Panc1 (cell line): ENCODE data around the gene SDK1. TPM values are rescaled to one million over a fixed set of nuclear protein-coding genes. Genes with fewer than 3 reads are reported as not detected.

Experiments
- ATAC-seq: fragments of 200-7000 bp; cut with Tn5 transposase; 2 replicates; pipeline ENCODE4 v1.9.1; 2020; ENCODE audit warnings: mild to moderate bottlenecking, moderate library complexity
- BruUV-seq: library from RNA; stranded (reverse); fragments of 400-500 nt; replicated peaks from 2 replicates; lab custom pipeline; 2021; lab: Mats Ljungman, UMichigan
- CTCF ChIA-PET: fragments of 300-600 bp; sonication (Branson Sonifier 250); formaldehyde crosslinking; loops from one replicate; lab custom pipeline; 2022; ENCODE audit warnings: antibody characterized with exemption; lab: Charles Lee
- POLR2A ChIA-PET: fragments of 300-600 bp; sonication (Branson Sonifier 250); formaldehyde crosslinking; loops from one replicate; lab custom pipeline; 2022; ENCODE audit warnings: antibody characterized with exemption; lab: Charles Lee
- DNase-seq: peaks from one replicate; pipeline ENCODE4 v3.0.0-alpha.2; 2010; ENCODE audit warnings: low read depth, low spot score
- H3K27ac ChIP-seq: 2 replicates; pipeline ENCODE4 v1.5.1; 2011; ENCODE audit warnings: mild to moderate bottlenecking, low read length, inconsistent platforms
- H3K27me3 ChIP-seq: fragments of 200-500 bp; sonication (Bioruptor generic); 2 replicates; pipeline ENCODE4 v1.6.0; 2014; ENCODE audit warnings: low read length, inconsistent platforms; ENCODE audit not compliant: control insufficient read depth, insufficient read depth
- H3K36me3 ChIP-seq: fragments of 200-500 bp; sonication (Bioruptor generic); 2 replicates; pipeline ENCODE4 v1.5.1; 2014; ENCODE audit warnings: inconsistent platforms, mild to moderate bottlenecking, low read length, moderate library complexity; ENCODE audit not compliant: control insufficient read depth, insufficient read depth
- H3K4me1 ChIP-seq: 2 replicates; pipeline ENCODE4 v1.5.1; 2011; ENCODE audit warnings: inconsistent platforms, mild to moderate bottlenecking, low read length, moderate library complexity; ENCODE audit not compliant: control insufficient read depth, insufficient read depth
- H3K4me3 ChIP-seq, 2 experiments: 2 replicates each; pipeline ENCODE4 v1.5.1; 2011 to 2012; ENCODE audit warnings: low read depth in 2 of 2, low read length in 2 of 2, mild to moderate bottlenecking in 2 of 2, inconsistent platforms in 1 of 2, moderate library complexity in 1 of 2
- H3K9me3 ChIP-seq: fragments of 200-500 bp; sonication (Bioruptor generic); 2 replicates; pipeline ENCODE4 v1.5.1; 2014; ENCODE audit warnings: low read depth, mild to moderate bottlenecking, inconsistent platforms, low read length, moderate library complexity; ENCODE audit not compliant: control insufficient read depth, insufficient read depth
- POLR2AphosphoS5 ChIP-seq: IDR thresholded peaks from 2 replicates; pipeline ENCODE4 v1.6.1; 2012; ENCODE audit warnings: mild to moderate bottlenecking, low read depth, low read length, moderate library complexity
- SIN3A ChIP-seq: IDR thresholded peaks from 2 replicates; pipeline ENCODE4 v1.6.1; 2012; ENCODE audit warnings: low read depth, mild to moderate bottlenecking, low read length, moderate library complexity, borderline replicate concordance; ENCODE audit not compliant: insufficient read depth
- TCF7L2 ChIP-seq: IDR thresholded peaks from 2 replicates; pipeline ENCODE4 v1.6.1; 2011; ENCODE audit warnings: mild to moderate bottlenecking, low read depth, low read length, inconsistent platforms
- in situ Hi-C: cut with HindIII; loops from 2 replicates; pipeline ENCODE4 v1.10.0; 2016; ENCODE audit warnings: low sequenced_read_pairs, low pct_unique_long_range_greater_than_20kb
- intact Hi-C: fragments of 100-400 bp; cut with micrococcal nuclease; formaldehyde crosslinking; loops from one replicate; pipeline ENCODE4 v1.10.0; 2022; ENCODE audit not compliant: unreplicated experiment
- total RNA-seq: library from RNA; stranded (reverse); gene quantifications from one replicate; pipeline ENCODE4 v1.2.1, GENCODE V29; 2021; ENCODE audit not compliant: unreplicated experiment
- TF ChIP-seq, protein P1 (sequence below), 2 experiments: IDR thresholded peaks; 2 replicates each; pipeline ENCODE4 v1.6.1; 2011 to 2012; ENCODE audit warnings: low read depth in 2 of 2, control low read depth in 1 of 2, low read length in 1 of 2, mild to moderate bottlenecking in 1 of 2, moderate library complexity in 1 of 2; ENCODE audit not compliant: insufficient read depth in 1 of 2
- TF ChIP-seq, protein P2 (sequence below): fragments of 450-650 bp; IDR thresholded peaks from 2 replicates; pipeline ENCODE4 v1.5.1; 2017; ENCODE audit warnings: mild to moderate bottlenecking

SDK1 gene
- total RNA-seq, 1 experiment from 2014 or later, result 47.4 TPM

DNA sequence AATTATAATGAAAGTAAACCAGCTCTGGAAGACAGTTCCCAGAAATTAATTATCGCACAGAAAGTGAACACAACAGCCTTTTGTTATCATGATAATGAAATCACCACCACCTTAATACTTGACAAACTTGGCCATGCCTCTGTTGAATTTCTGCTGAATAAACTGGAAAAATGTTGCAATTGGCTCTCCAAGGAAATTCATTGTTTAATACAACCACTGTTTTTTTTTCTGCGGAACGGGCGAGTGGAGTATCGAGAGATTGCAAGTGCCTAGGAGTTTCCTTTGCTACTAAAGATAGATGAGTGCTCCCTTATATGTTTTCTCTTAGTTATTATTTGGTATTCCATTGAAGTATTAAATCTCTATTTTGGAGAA, 657.0 kb downstream of the SDK1 start:
- Histone ChIP-seq H3K27me3 (no peaks in the 10 kb centered on the region), H3K36me3 (no peaks in the 10 kb centered on the region), H3K9me3 (no peaks in the 10 kb centered on the region), H3K27ac (peak overlapping the region; percentile 29; the same call in 1 of the 2 replicates), H3K4me3 (no peak overlapping the region), H3K4me1 (peaks cover 29% of the 10 kb centered on the region)
- in situ Hi-C loops (no loop called here), intact Hi-C loops (no loop called here)
- DNase-seq, result no peak
- ChIA-PET CTCF (no interaction called here), POLR2A (no interaction called here)
- no TSS peak for BruUV-seq
- no peak for ATAC-seq
- TF ChIP-seq, protein P1, sequence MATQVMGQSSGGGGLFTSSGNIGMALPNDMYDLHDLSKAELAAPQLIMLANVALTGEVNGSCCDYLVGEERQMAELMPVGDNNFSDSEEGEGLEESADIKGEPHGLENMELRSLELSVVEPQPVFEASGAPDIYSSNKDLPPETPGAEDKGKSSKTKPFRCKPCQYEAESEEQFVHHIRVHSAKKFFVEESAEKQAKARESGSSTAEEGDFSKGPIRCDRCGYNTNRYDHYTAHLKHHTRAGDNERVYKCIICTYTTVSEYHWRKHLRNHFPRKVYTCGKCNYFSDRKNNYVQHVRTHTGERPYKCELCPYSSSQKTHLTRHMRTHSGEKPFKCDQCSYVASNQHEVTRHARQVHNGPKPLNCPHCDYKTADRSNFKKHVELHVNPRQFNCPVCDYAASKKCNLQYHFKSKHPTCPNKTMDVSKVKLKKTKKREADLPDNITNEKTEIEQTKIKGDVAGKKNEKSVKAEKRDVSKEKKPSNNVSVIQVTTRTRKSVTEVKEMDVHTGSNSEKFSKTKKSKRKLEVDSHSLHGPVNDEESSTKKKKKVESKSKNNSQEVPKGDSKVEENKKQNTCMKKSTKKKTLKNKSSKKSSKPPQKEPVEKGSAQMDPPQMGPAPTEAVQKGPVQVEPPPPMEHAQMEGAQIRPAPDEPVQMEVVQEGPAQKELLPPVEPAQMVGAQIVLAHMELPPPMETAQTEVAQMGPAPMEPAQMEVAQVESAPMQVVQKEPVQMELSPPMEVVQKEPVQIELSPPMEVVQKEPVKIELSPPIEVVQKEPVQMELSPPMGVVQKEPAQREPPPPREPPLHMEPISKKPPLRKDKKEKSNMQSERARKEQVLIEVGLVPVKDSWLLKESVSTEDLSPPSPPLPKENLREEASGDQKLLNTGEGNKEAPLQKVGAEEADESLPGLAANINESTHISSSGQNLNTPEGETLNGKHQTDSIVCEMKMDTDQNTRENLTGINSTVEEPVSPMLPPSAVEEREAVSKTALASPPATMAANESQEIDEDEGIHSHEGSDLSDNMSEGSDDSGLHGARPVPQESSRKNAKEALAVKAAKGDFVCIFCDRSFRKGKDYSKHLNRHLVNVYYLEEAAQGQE (IDR thresholded peaks at IDR 0.05; ENCODE audit: insufficient read depth in 1 of 2, low read depth in 2 of 2, low read length in 1 of 2), result no peak
- TF ChIP-seq POLR2AphosphoS5 (no peak), TCF7L2 (no peak), SIN3A (no peak)
- TF ChIP-seq, protein P2, sequence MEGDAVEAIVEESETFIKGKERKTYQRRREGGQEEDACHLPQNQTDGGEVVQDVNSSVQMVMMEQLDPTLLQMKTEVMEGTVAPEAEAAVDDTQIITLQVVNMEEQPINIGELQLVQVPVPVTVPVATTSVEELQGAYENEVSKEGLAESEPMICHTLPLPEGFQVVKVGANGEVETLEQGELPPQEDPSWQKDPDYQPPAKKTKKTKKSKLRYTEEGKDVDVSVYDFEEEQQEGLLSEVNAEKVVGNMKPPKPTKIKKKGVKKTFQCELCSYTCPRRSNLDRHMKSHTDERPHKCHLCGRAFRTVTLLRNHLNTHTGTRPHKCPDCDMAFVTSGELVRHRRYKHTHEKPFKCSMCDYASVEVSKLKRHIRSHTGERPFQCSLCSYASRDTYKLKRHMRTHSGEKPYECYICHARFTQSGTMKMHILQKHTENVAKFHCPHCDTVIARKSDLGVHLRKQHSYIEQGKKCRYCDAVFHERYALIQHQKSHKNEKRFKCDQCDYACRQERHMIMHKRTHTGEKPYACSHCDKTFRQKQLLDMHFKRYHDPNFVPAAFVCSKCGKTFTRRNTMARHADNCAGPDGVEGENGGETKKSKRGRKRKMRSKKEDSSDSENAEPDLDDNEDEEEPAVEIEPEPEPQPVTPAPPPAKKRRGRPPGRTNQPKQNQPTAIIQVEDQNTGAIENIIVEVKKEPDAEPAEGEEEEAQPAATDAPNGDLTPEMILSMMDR, result no peak

DNA sequence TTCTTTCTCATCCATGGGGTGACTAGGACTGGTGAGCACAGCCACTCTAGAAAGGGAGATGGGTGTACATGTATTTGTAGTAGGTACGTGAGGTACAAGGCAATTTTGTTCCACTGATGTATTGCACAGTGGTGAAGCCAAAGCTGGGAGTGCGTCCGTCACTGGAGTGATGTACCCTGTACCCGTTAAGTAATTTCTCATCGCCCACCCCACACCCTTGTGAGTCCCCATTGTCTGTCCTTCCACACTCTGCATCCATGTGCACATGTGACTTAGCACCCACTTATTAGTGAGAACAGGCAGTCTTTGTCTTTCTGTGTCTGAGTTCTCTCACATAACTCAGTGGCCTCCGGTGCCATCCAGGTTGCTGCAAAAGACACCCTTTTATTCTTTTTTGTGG, 658.3 kb downstream of the SDK1 start:
- Histone ChIP-seq H3K36me3 (0 out of 2 replicates have a peak, but pooled peaks cover under 1% of the 10 kb centered on the region), H3K9me3 (no peaks in the 10 kb centered on the region), H3K27me3 (no peaks in the 10 kb centered on the region), H3K27ac (no peak overlapping the region), H3K4me1 (peaks cover 29% of the 10 kb centered on the region), H3K4me3 (no peak overlapping the region)
- TF ChIP-seq, protein P1 (IDR thresholded peaks at IDR 0.05; ENCODE audit: insufficient read depth in 1 of 2, low read depth in 2 of 2, low read length in 1 of 2), result no peak
- TF ChIP-seq, protein P2, result no peak
- TF ChIP-seq POLR2AphosphoS5, result no peak
- TF ChIP-seq TCF7L2, result no peak
- TF ChIP-seq SIN3A, result no peak
- intact Hi-C loops (no loop called here), in situ Hi-C loops (no loop called here)
- DNase-seq, result no peak
- ATAC-seq, result no peak
- no TSS peak for BruUV-seq
- ChIA-PET POLR2A (interaction anchor here (0.7 kb wide), 1 partner anchor 322 kb away, joined by 4 read pairs; no protein-coding TSS in a partner anchor), CTCF (no interaction called here)
